Measurements from ENCODE around the gene CFAP46. TPM values are rescaled to one million over a fixed set of nuclear protein-coding genes. Genes with fewer than 3 reads are reported as not detected.
"Not testable (repeated sequence)": the region's sequence is repeated elsewhere in the genome, so short reads cannot be mapped to it uniquely, and the experiment has no call there.

The CFAP46 gene
- total RNA-seq, 1 donor from 2014 or later = not detected

DNA sequence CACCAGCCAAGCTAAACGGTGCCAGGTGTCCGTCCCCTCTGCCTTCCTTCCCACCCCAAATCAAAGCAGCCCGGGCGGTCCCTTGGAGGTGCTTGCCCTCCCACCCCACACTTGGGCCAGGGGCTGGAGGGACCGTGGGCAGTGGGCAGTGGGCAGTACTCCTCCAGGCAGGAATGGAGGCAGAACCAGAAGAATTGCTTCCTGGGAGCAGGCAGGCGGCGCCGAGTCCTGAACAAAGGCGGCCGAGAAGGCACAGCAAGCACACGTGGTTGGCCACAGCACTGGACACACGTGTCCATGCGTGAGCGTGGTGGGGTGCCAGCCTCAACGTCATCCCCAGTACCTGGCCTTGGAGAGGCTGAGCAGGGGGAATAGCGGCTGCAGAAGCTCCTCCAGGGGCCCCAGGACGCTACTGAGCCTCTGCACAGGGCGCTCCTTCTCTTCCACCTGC lies 108.0 kb downstream of the CFAP46 start:
- no peak for DNase-seq (ENCODE audit: low read depth)

DNA sequence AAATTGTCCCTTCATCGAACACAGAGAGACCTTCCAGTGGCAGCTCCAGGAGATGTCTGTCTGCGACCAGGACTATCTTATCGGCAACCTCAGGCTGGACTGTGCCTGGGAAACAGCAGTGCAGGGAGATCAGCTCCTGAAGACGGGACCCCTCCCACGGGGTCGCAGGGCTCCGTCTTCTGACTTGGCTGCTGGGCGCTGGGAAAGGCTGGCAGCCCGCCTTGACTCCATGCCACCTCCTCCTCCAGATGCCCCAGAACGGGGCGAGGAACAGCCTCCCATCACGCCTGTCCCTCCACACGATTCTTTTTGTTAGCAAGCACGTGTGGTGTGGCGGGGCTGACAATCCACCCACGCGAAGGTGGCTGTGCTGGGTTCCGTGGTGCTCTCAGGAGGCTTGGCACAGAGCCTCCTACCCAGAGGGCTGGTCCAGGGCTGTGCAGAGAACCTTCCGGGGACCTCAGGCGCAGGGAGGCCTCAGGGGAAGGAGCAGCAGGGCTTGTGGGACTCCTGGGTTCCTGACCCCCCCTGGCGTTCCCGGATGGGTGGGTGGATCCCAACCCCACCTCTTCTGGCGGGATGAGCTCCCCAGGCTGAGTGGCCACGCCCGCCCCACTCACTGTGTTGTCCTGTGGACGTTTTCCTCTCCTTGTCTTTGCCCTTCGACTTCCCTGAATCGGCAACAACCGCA lies 108.8 kb downstream of the CFAP46 start:
- no peak for DNase-seq (ENCODE audit: low read depth)

DNA sequence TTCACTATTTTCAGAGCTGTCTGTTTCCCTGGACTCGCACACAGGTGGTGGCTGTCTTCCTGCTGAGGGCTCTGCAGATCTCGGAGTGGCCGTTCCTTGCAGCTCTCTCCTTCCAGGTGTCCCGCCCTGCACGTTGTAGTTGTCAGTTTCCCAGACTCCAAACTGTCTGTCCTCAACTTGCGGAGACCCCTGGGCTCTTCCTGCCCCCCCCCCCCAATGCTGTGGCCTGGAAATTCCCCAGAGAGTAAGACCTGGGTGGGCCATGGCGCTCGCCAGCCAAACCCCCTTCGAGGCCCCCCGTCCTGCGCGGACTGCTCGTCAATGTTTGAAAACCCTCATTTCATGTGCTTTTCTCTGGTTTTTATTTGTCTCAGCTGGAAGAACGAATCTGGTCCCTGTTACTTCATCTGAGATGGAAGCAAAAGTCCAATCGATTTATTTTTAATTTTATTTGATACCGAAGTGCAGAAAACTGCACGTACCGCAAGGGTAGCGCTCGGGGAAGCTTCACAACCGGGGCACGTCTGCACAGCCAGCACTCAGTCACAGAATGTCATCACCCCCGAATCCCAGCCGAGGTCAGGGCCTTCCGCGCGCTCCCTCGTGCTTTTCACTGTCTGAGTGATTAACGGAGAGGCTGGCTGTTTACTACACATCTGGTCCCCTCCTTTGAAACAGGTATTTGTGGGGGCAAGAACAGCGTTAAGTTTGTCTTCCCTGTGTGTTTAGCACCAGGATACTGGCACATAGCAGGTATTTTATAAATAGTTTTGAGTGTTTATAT lies 110.0 kb downstream of the CFAP46 start:
- no peak for DNase-seq (ENCODE audit: low read depth)

DNA sequence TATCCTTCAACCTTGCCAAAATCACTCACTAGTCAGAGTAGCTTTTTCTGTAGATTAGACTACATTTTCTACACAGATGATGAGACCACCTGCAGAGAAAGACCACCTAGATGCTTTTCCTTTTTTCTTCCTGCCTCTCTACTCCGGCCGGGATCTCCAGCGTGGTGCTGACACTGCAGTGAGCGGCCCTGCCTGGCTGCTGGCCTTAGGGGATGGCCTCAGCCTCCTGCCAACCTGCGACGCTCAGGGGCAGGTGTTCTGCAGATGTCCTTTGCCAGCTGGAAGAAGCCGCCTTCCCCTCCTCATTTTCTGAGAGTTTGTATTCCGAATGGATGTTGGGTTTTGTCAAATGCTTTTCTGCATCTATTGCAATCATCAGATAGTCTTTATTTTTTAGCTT lies 113.0 kb downstream of the CFAP46 start:
- DNase-seq (ENCODE audit: low read depth) = no peak

DNA sequence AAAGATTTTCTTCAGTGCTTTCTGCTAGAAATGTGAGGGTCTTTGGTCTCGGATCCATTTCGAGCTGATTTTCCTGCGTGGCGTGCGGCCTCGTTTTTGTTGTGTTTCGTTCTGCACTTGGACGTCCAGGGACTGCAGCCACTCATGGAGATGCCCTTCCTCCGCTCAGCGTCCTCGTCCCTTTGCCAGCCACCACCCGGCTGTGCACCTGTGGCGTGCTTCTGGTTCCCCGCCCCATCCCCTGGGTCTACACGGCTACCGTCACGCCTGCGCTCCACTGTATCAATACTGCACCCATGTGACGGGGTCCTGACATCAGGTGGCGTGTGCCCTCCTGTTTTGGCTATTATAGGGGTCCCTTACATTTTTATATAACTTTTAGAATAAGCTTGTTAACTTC lies 113.7 kb downstream of the CFAP46 start:
- no peak for DNase-seq (ENCODE audit: low read depth)

DNA sequence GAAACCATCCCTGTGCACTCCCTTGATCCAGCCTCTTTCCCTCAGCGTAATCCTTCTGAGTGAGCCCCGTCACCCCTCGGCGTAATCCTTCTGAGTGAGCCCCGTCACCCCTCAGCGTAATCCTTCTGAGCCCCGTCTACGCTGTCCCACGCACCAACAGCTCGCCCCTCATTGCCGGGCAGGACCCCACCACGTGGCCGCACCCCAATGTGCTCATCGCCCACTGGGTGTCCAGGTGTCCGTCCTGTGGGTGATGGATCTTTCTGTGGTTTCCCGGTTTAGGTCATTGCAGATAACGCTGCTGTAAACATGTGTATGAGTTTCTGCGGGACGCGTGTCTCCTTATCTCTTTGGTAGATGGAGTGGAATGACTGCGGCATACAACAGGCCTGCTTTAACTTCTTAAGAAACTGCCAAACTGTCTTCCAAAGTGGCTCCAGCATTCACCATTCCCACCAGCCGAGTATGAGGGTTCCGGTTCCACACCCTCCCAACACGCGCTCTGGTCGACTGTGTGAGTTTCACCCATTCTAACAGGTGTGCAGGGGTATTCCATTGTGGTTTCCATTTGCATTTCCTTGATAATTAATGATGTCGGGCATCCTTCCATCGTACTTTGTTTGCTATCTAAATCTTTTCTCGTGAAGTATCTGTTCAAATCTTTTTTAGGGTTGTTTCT lies 114.4 kb downstream of the CFAP46 start:
- DNase-seq (ENCODE audit: low read depth) = no peak

DNA sequence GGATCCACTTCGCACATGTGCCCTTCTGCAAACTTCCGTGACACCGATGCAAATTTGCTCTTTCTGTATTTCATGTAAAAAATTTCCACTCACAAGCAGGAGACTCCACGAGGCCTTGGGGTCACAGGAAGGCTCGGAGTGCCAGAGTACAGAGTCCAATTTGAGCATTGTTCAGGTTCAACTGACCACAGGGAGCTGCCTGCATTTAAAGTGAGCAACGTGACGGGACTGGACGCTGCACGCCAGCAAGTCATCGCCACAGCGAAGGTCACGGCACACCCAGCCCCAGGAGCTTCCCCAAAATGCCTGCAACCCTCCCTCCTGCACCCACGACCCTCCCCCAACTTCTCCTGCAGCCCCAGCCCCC lies 115.0 kb downstream of the CFAP46 start:
- no peak for DNase-seq (ENCODE audit: low read depth)

DNA sequence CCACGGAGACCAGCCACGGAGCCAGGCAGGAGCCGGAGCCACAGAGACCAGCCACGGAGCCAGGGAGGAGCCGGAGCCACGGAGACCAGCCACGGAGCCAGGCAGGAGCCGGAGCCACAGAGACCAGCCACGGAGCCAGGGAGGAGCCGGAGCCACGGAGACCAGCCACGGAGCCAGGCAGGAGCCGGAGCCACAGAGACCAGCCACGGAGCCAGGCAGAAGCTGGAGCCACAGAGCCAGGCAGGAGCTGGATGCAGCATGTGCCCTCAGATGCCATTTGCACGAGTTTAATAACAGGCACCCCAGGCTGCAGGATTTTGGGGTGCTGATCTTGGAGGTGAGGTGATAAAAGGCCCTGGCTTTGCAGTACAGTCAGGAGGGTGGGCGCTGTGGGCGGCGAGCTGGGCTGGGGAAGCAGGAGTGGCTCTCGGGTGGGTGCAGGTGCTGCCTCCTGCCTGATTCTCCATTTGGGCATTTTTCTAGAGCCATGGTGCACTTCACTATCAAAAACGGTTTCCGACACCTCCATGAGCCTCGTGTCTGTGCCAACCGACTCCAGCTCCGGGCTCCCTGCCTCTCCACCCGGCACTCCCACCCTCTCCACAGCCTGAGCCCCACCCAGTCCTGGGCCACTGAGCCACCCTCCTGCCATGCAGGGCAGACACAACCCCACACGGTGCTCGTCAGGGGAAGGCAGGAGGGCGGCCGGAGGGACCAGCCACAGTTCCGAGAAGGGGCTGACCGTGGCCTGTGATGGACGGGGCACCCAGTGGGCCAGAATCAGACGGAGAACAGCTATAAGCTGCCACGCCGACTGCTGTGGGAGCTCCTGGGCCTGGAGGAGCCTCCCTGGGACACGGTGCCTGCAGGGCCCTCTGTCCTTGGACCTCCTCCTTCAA lies 115.6 kb downstream of the CFAP46 start:
- DNase-seq (ENCODE audit: low read depth) = no peak

DNA sequence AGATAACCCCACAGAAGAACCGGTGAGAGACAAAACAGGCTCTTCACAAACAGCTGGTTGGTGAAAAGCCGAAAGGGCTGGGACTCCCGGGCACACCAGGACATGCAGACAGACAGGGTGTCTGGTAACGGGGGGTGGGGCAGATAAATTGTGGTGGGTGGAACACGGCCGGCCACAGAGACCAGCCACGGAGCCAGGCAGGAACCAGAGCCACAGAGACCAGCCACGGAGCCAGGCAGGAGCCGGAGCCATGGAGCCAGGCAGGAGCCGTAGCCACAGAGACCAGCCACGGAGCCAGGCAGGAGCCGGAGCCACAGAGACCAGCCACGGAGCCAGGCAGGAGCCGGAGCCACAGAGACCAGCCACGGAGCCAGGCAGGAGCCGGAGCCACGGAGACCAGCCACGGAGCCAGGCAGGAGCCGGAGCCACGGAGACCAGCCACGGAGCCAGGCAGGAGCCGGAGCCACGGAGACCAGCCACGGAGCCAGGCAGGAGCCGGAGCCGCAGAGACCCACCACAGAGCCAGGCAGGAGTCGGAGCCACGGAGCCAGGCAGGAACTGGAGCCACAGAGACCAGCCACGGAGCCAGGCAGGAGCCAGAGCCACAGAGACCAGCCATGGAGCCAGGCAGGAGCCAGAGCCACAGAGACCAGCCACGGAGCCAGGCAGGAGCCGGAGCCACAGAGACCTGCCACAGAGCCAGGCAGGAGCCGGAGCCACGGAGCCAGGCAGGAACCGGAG lies 116.4 kb downstream of the CFAP46 start:
- DNase-seq (ENCODE audit: low read depth) = not testable (repeated sequence)

DNA sequence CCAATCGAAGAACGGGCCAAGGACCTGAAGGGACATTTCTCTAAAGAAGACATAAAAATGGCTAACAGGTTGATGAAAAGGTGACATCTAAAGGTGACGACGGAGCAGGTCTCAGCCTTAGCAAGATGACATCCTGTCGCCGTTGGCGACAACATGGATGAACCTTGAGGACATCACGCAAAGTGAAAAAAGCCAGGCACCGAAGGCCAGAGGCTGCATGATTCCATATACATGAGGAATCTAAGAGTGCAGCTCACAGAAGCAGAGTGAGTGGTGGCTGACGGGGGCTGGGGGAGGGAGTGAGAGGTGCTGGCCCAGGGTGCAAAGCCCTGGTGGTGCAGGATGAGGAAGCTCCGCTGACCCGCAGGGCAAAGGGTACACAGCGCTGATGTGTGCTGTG lies 122.3 kb downstream of the CFAP46 start:
- DNase-seq (ENCODE audit: low read depth) = no peak

DNA sequence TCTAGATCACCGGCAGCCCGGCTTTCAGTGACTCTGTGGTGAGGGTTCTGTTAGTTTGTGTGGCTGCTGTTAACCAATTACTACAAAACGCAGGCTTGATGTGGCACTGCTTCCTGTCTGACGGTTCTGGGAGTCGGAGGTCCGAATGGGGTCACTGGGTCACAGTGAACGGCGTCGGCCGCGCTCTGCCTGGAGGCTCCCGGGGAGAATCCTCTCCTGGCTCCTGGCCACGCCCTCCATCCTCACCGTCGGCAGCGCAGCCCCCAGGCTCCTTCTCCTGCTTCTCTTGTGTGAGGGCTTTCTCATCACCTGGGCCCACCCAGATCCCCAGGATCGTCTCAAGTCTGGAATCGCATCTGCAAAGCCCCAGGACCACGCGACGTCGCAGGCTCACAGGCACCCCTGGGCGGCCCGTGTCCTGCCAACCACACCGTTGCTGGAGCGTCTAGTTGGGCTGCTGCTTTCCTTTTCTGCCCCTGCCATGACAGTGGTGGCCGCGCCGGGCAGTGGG lies 124.6 kb downstream of the CFAP46 start:
- no peak for DNase-seq (ENCODE audit: low read depth)

DNA sequence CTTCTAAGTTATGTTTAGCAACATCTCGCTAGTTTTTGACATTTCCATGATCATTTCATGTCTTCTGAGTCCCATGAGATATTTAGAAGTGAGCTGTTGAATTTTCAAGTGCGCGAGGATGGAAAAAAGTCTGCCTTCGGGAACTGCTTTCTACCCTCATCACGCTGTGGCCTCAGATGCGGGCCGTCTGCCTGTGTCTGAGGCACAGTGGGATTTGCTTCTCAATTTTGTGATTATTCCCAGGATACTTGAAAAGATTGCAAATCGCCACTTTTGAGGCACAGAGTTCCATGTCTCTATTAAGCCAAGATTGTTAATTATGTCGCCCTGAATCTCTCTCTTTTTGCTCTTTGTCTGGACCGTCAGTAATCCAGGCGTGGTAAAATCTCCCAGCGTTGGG lies 125.7 kb downstream of the CFAP46 start:
- DNase-seq (ENCODE audit: low read depth) = no peak

DNA sequence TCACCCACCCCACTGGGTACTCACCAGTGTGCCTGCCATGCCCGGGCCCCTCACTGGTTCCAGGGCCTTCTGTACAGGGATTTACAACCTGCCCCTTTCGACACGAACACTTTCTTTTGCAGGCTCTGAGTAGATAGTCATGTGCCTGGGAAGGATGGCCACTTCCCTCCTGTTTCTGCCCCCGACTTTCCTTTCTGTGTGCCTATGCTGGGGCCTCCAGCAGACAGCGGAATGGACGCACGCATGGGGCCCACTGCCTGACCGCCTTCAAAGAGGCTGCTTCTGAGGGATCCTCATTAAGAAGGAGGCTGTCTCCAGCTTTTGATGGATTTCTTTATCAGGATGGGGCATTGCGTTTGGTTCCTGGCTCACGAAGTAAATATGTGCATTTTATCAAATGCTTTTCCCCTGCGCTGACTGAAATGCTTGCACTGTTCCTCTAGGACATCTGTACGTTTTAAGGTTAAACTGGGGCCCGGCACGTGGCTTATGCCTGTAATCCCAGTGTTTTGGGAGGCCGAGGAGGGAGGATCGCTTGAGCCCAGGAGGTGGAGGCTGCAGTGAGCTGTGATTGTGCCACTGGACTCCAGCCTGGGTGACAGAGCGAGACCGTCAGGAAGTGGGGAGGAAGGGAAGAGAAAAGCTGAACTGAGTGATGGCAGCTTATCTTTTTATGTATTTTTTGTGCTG lies 127.1 kb downstream of the CFAP46 start:
- DNase-seq (ENCODE audit: low read depth) = no peak

DNA sequence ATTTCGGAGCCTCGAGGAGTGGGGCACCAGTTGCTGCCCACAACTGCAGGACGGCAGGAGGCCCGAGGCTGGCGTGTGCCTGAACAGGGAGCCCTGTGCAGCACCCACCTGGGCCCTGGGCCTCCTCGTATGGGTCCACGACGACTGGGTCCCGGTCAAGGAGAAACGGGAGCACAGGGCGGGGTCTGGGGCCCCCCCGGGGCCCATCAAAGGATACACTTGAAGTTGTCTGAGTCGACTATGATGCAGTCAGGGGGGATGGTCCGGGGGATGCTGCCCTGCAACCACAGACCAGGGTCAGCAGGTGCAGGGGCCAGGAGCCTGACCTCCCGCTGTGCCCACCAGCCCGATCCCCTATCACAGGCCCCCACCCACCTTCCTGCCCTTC lies 127.9 kb downstream of the CFAP46 start:
- DNase-seq (ENCODE audit: low read depth) = no peak

DNA sequence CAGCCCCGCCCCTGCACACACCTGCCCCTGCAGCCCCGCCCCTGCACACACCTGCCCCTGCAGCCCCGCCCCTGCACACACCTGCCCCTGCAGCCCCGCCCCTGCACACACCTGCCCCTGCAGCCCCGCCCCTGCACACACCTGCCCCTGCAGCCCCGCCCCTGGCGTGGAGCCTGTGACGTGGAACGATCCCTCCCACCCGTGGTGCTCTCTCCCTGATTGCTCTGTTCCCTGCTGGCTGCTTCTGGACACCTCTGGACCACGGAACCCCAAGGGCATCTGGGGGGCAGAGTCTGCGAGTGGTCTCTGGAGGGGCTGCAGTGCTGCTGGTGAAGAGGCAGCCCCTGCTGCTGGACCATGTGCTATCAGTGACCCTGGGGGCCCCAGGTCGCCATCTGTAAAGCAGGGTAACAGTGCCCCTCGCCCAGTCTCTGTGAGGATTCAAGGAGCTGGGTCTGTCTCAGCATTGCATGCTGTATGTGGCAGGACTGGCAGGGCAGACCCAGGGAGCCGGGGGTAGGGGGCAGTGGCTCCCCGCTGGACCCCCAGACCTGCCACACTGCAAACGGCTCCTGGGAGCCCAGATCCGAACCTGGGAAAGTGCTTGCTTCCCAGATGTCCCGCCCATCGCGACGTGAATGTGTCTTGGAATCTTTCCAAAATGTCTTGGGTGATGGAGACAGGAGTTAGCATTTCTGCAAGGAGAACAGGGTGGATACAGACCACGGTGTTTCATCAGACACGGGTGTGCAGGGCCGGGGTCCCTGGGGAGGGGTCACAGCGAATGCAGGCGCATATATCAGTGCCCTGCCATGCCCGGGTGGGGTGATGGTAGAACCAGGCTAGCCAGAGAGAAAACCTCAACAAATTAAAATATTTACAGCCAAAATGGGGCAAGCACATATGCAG lies 128.6 kb downstream of the CFAP46 start:
- DNase-seq (ENCODE audit: low read depth) = no peak

DNA sequence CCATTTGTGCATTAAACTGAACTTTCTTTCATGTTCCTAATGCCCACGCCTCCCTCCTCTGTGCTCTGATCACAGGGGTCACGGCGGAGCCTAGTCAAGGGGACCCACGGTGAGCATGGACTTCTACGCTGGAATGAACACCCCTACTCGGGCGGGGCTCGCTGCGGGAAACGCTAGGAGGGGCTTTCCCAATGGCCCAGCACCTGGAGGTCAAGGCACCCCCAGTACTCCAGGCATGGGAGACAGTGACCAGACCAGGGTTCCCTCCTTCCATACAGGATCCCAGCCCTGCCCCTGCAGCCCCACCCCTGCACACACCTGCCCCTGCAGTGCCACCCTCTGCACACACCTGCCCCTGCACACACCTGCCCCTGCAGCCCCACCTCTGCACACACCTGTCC lies 129.4 kb downstream of the CFAP46 start:
- no peak for DNase-seq (ENCODE audit: low read depth)

DNA sequence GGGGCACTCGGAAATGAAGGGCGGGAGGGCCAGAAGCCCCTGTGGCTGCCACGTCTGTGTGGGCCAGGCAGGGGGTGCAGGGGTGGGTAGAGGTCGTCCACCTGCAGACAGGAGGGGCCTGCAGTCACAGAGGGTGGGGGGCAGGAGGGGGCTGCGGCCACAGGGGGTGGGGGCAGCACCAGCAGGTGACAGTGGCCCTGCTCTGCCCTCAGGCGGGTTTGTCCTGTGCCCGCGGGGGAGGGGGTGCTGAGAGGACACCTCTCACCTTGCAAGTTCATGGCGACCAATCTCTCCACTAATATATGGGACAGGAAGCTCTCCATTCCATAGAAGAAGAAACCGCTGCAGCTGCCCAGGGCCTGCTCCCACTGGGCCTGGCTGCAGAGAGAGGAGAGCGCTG lies 129.8 kb downstream of the CFAP46 start:
- no peak for DNase-seq (ENCODE audit: low read depth)

DNA sequence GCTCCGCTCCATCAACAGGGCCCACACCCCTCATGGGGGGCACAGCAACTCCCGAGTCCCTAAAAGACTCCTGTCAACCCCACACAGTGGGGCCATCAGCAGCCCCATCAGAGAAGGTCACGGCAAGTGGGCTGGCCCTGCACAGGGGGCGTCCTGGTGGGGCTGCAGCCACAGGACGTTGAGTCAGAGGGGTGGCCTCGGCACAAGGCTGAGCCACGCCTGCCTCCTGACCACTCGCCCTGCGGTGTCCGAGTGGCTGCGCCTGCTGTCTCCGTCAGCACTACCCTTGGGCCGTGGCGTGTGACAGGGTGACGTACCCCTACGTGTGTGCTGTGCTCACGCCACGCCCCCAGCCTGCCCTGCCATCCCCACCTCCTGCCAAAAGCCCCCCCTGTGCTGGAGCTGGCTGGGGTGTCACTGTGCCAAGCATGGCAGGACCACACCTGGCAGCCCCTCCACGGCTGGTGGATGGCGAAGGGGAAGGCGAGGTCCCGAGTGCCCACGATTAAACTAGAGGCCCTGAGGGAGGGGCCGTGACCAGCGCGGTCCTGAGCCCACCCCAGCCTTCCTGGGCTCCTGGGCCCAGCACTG lies 130.4 kb downstream of the CFAP46 start:
- no peak for DNase-seq (ENCODE audit: low read depth)
